CD4-positive, alpha-beta T cell treated with Interleukin-6 at 100 ng/mL for 8 hours (primary cell): ENCODE data around the gene RTL10.
A peak's percentile ranks its signal among the peaks of the same experiment; 100 is the strongest.
"Not testable (repeated sequence)": the region's sequence is repeated elsewhere in the genome, so short reads cannot be mapped to it uniquely, and the experiment has no call there.

Experiments used
- DNase-seq: peaks from one replicate; pipeline ENCODE4 v3.0.0-alpha.2; 2020; ENCODE audit warnings: mixed read lengths, low spot score

RTL10 gene

GRCh38 chr22:19889951-19890350, 35.3 kb upstream of the RTL10 start:
- DNase-seq = peak; percentile 35

- DNase-seq = no peak
Observed at GRCh38 chr22:19888131-19888746, 33.6 kb upstream of the RTL10 start.

GRCh38 chr22:19887256-19887985, 32.7 kb upstream of the RTL10 start:
- no peak for DNase-seq

- peak; percentile 63 for DNase-seq
Observed at GRCh38 chr22:19886605-19887255, 32.1 kb upstream of the RTL10 start.

- DNase-seq = no peak
Observed at GRCh38 chr22:19885841-19886592, 31.3 kb upstream of the RTL10 start.

GRCh38 chr22:19884954-19885751, 30.5 kb upstream of the RTL10 start:
- DNase-seq = no peak

- no peak for DNase-seq
Observed at GRCh38 chr22:19884161-19884953, 29.7 kb upstream of the RTL10 start.

- DNase-seq = not testable (repeated sequence)
Observed at GRCh38 chr22:19883446-19883845, 28.8 kb upstream of the RTL10 start.

GRCh38 chr22:19882446-19883381, 28.0 kb upstream of the RTL10 start:
- no peak for DNase-seq

GRCh38 chr22:19880786-19881569, 26.3 kb upstream of the RTL10 start:
- no peak for DNase-seq

- no peak for DNase-seq
Observed at GRCh38 chr22:19879992-19880785, 25.5 kb upstream of the RTL10 start.

GRCh38 chr22:19879643-19879991, 24.9 kb upstream of the RTL10 start:
- no peak for DNase-seq

GRCh38 chr22:19879246-19879570, 24.5 kb upstream of the RTL10 start:
- DNase-seq = no peak

GRCh38 chr22:19878461-19879245, 24.0 kb upstream of the RTL10 start:
- no peak for DNase-seq

GRCh38 chr22:19877626-19878339, 23.1 kb upstream of the RTL10 start:
- DNase-seq = no peak

- no peak for DNase-seq
Observed at GRCh38 chr22:19876941-19877625, 22.4 kb upstream of the RTL10 start.
